Kidney glomerular epithelial cell (primary cell): ENCODE data around the gene CCDC201.

Source experiments
- DNase-seq: peaks from one replicate; lab custom pipeline; 2025; lab: John Stamatoyannopoulos, UW

CCDC201 gene

GRCh38 chr7:45873035-45873354 lies at the start of gene CCDC201:
CCDC201 (minus strand) TSS chr7:45873082; CDS start chr7:45873007, 75 bp downstream.
- DNase-seq: no peak

- peak; percentile 84 for DNase-seq
Measured at GRCh38 chr7:45921699-45922519, 49.0 kb upstream of the CCDC201 start.

- DNase-seq: no peak
Measured at GRCh38 chr7:45921381-45921698, 48.5 kb upstream of the CCDC201 start.

GRCh38 chr7:45920502-45921380 lies 47.9 kb upstream of the CCDC201 start, which contains the start of gene IGFBP3:
IGFBP3 (minus strand) TSS chr7:45921272; CDS start chr7:45921140, 132 bp downstream.
- DNase-seq: peak; percentile 15

- DNase-seq: no peak
Measured at GRCh38 chr7:45919993-45920459, 47.1 kb upstream of the CCDC201 start.

GRCh38 chr7:45919231-45919784 lies 46.4 kb upstream of the CCDC201 start:
- peak; percentile 8 for DNase-seq

GRCh38 chr7:45918556-45918955 lies 45.7 kb upstream of the CCDC201 start:
- no peak for DNase-seq

GRCh38 chr7:45917658-45918057 lies 44.8 kb upstream of the CCDC201 start:
- DNase-seq: peak; percentile 82

- no peak for DNase-seq
Measured at GRCh38 chr7:45917064-45917463, 44.2 kb upstream of the CCDC201 start.

- no peak for DNase-seq
Measured at GRCh38 chr7:45915606-45916005, 42.7 kb upstream of the CCDC201 start.

- no peak for DNase-seq
Measured at GRCh38 chr7:45914911-45915310, 42.0 kb upstream of the CCDC201 start.

- no peak for DNase-seq
Measured at GRCh38 chr7:45912972-45913371, 40.1 kb upstream of the CCDC201 start.

GRCh38 chr7:45911311-45911710 lies 38.4 kb upstream of the CCDC201 start:
- DNase-seq: no peak

- DNase-seq: no peak
Measured at GRCh38 chr7:45910855-45911254, 38.0 kb upstream of the CCDC201 start.

GRCh38 chr7:45909561-45909960 lies 36.7 kb upstream of the CCDC201 start:
- no peak for DNase-seq

- no peak for DNase-seq
Measured at GRCh38 chr7:45902820-45903219, 29.9 kb upstream of the CCDC201 start.

- DNase-seq: no peak
Measured at GRCh38 chr7:45901566-45901965, 28.7 kb upstream of the CCDC201 start.

- no peak for DNase-seq
Measured at GRCh38 chr7:45898222-45898621, 25.3 kb upstream of the CCDC201 start.

- DNase-seq: peak; percentile 48
Measured at GRCh38 chr7:45897042-45897690, 24.3 kb upstream of the CCDC201 start.

- no peak for DNase-seq
Measured at GRCh38 chr7:45894665-45895062, 21.8 kb upstream of the CCDC201 start.

- DNase-seq: no peak
Measured at GRCh38 chr7:45893996-45894664, 21.2 kb upstream of the CCDC201 start.
